GM04503 (cell line): ENCODE measurements around the gene SERPING1.
A peak's percentile ranks its signal among the peaks of the same experiment; 100 is the strongest.

ENCODE experiments used
- DNase-seq: peaks from one replicate; pipeline ENCODE4 v3.0.0-alpha.2; 2012; ENCODE audit warnings: low read depth

Gene SERPING1

DNA sequence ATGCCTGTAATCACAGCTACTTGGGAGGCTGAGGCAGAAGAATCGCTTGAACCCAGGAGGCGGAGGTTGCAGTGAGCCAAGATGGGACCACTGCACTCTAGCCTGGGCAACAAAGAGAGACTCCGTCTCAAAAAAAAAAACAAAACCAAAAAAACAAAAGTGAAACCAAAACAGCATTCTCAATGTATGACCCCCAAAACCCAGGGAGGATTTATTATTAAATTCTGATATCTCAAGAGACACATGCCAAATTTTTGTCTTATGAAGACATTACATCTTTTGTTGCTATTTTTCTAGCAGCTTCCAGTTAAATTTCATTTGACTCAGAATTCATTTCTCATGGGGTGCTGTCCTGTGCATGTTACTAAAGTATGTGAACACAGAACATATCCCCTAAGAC lies 55.2 kb downstream of the SERPING1 start:
- no peak for DNase-seq

DNA sequence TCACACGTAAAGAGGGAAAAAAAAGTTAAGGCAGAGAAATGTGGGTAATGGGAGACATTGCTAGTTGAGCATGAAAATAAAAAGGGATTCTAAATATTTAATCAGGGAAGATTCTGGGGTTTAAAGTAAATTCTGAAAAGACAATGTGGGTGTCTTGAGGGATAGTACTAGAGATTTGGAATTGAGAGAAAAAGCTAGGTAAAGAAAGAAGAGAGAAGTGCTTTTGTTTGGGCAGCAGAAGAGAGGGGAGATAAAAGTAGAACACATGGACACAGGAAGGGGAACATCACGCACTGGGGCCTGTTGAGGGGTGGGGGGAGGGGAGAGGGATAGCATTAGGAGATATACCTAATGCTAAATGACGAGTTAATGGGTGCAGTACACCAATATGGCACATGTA lies 55.7 kb downstream of the SERPING1 start:
- no peak for DNase-seq

DNA sequence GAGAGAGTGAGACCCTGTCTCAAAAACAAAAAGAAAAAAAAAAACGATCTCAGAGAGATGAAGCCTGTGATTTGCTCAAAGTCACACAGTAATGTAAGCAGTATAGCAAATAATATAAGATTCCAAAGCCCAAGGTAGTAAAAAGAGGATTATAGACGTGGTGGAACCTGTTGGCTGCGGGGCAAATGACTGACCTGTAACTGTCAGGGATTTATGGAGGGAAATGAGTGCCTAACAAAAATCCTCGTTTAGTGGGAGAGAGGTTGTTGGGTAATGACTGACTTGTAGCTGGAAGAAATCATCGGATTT lies 59.4 kb downstream of the SERPING1 start:
- no peak for DNase-seq

DNA sequence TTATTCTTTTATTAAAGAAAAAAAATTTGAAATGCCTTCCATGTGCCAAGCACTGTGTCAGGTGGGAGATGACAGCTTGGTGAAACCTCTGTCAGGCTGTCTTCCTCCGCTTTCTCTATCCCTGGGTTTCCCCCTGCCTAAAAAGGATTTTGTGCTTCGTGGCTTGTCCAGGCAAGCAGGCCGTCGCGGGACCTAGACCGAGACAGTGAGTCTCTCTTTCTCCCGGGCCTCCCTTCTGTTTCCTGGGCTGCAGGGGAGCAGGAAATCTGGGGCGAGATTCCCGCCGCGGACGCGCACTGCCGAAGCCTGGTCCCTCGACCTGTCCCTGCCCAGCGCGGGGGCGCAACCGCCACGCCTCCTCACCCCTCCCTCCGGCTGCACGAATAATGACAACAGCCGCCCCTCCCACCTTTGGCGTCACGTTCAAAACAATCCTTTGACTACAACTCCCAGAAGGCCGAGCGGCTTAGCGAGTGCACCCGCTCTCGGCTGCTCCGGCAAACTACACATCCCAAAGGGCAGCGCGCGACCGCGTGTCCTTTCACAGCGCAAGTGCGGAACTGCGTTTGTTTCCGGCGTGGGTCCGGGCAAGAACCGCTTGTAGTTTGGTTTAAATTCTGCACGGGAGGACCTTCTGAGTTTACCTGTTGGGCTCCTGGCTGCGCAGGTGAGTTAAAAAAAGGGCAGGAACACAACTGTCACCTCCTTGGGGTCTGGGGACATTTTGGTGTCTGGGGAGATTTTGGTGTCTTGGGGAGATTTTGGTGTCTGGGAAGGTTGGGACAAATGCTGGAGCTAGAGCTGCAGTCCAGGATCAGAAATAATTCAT lies 59.9 kb downstream of the SERPING1 start, which contains the start of gene CLP1:
TSS of gene CLP1 (plus strand) at position 569 of the 829 bp plus-strand sequence. CDS start 1,715 bp downstream, outside the sequence.
- DNase-seq = peak; percentile 95

GRCh38 chr11:57658023-57658361 lies 60.5 kb downstream of the SERPING1 start:
- no peak for DNase-seq

DNA sequence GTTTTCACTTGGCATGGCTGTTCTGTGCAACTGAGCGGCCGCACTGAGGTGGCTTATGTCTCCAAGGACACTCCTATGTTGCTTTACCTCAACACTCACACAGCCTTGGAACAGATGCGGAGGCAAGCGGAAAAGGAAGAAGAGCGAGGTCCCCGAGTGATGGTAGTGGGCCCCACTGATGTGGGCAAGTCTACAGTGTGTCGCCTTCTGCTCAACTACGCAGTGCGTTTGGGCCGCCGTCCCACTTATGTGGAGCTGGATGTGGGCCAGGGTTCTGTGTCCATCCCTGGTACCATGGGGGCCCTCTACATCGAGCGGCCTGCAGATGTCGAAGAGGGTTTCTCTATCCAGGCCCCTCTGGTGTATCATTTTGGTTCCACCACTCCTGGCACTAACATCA lies 62.2 kb downstream of the SERPING1 start:
- DNase-seq = no peak

- DNase-seq = no peak
These were observed 65.4 kb downstream of the SERPING1 start for GRCh38 chr11:57662893-57663292.

DNA sequence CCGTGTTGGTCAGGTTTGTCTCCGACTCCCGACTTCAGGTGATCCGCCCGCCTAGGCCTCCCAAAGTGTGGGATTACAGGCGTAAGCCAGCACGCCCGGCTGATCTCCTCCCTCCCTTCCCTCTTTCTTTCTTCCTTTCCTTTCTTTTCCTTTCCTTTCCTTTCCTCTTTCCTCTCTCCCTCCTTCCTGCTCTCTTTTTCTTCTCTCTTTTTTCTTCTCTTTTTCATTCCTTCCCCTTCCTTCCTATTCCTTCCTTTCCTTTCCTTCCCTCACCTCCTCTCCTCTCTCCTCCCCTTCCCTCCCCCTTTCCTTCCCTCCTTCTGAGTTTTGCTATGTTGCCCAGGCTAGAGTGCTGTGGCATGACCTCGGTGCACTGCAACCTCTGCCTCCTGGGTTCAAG lies 66.5 kb downstream of the SERPING1 start:
- DNase-seq = no peak
